IMR-90 (cell line): ENCODE measurements around the gene CDKL5. TPM values are rescaled to one million over a fixed set of nuclear protein-coding genes. Genes with fewer than 3 reads are reported as not detected.

Experiments used
- ATAC-seq: fragments of 200-7000 bp; cut with Tn5 transposase; 2 replicates; pipeline ENCODE4 v1.9.1; 2020; ENCODE audit warnings: low read depth, mild to moderate bottlenecking, moderate library complexity
- BruUV-seq: library from RNA; stranded (reverse); fragments of 400-500 nt; replicated peaks from 2 replicates; lab custom pipeline; 2021; lab: Mats Ljungman, UMichigan
- CTCF ChIA-PET: fragments of 300-600 bp; formaldehyde crosslinking; extraction: SDS; loops from one replicate; lab custom pipeline; 2021; ENCODE audit warnings: antibody characterized with exemption; lab: Yijun Ruan, JAX
- POLR2A ChIA-PET: fragments of 300-600 bp; sonication (Branson Sonifier 250); formaldehyde crosslinking; loops from one replicate; lab custom pipeline; 2022; ENCODE audit warnings: antibody characterized with exemption; ENCODE audit not compliant: unreplicated experiment; lab: Charles Lee
- DNase-seq: peaks from one replicate; pipeline ENCODE4 v3.0.0; 2013
- H2AFZ ChIP-seq: replicated peaks from 2 replicates; pipeline ENCODE3; 2013; ENCODE audit warnings: low read length, mild to moderate bottlenecking; ENCODE audit not compliant: poor library complexity
- H2AK5ac ChIP-seq: 2 replicates; pipeline ENCODE4 v1.6.1; 2013; ENCODE audit warnings: low read depth, low read length, inconsistent platforms
- H2AK9ac ChIP-seq: replicated peaks from 2 replicates; pipeline ENCODE3; 2013; ENCODE audit warnings: mild to moderate bottlenecking, low read depth, low read length, moderate library complexity; ENCODE audit not compliant: poor library complexity
- H2BK120ac ChIP-seq: 2 replicates; pipeline ENCODE4 v1.6.1; 2013; ENCODE audit warnings: low read depth, low read length, inconsistent platforms
- H2BK15ac ChIP-seq: 3 replicates; pipeline ENCODE4 v1.6.1; 2013; ENCODE audit warnings: low read depth, low read length, inconsistent platforms
- H2BK20ac ChIP-seq: 2 replicates; pipeline ENCODE4 v1.6.1; 2013; ENCODE audit warnings: low read depth, mild to moderate bottlenecking, inconsistent platforms, low read length, moderate library complexity
- H2BK5ac ChIP-seq: 2 replicates; pipeline ENCODE4 v1.6.1; 2013; ENCODE audit warnings: mild to moderate bottlenecking, low read depth, low read length, inconsistent platforms; ENCODE audit not compliant: poor library complexity, severe bottlenecking
- H3K14ac ChIP-seq: replicated peaks from 2 replicates; pipeline ENCODE4 v1.6.1; 2013; ENCODE audit warnings: low read depth, low read length, inconsistent platforms
- H3K18ac ChIP-seq: 2 replicates; pipeline ENCODE4 v1.6.1; 2013; ENCODE audit warnings: low read depth, low read length, control low read depth
- H3K23ac ChIP-seq: 2 replicates; pipeline ENCODE4 v1.6.1; 2013; ENCODE audit warnings: low read depth, low read length, inconsistent platforms
- H3K27ac ChIP-seq: 2 replicates; pipeline ENCODE4 v1.5.1; 2013; ENCODE audit warnings: mild to moderate bottlenecking, control low read depth, low read length; ENCODE audit not compliant: insufficient read depth
- H3K27me3 ChIP-seq: 2 replicates; pipeline ENCODE4 v1.6.1; 2013; ENCODE audit warnings: low read length; ENCODE audit not compliant: control insufficient read depth, insufficient read depth
- H3K36me3 ChIP-seq: 2 replicates; pipeline ENCODE4 v1.6.1; 2013; ENCODE audit warnings: low read length, mixed read lengths; ENCODE audit not compliant: control insufficient read depth, insufficient read depth
- H3K4ac ChIP-seq: 2 replicates; pipeline ENCODE4 v1.6.1; 2013; ENCODE audit warnings: low read depth, low read length, inconsistent platforms
- H3K4me1 ChIP-seq: 2 replicates; pipeline ENCODE4 v1.6.1; 2013; ENCODE audit warnings: low read length, mixed read lengths; ENCODE audit not compliant: control insufficient read depth, insufficient read depth
- H3K4me2 ChIP-seq: 2 replicates; pipeline ENCODE4 v1.6.1; 2013; ENCODE audit warnings: low read depth, mild to moderate bottlenecking, control low read depth, low read length, moderate library complexity
- H3K4me3 ChIP-seq: 2 replicates; pipeline ENCODE4 v1.5.1; 2013; ENCODE audit warnings: low read depth, mild to moderate bottlenecking, control low read depth, low read length, moderate library complexity; ENCODE audit not compliant: insufficient read depth
- H3K56ac ChIP-seq: 2 replicates; pipeline ENCODE4 v1.6.1; 2013; ENCODE audit warnings: low read length, inconsistent platforms; ENCODE audit not compliant: insufficient read depth; ENCODE audit errors: extremely low read depth
- H3K79me1 ChIP-seq, 2 experiments: 2 replicates each; pipeline ENCODE4 v1.6.1; 2013; ENCODE audit warnings: low read length in 2 of 2, inconsistent platforms in 1 of 2, low read depth in 1 of 2
- H3K9ac ChIP-seq: 2 replicates; pipeline ENCODE4 v1.6.1; 2013; ENCODE audit warnings: low read depth, low read length, control low read depth
- H3K9me1 ChIP-seq: 2 replicates; pipeline ENCODE4 v1.6.1; 2013; ENCODE audit warnings: low read length, inconsistent platforms; ENCODE audit not compliant: insufficient read depth
- H3K9me3 ChIP-seq: 2 replicates; pipeline ENCODE4 v1.6.1; 2013; ENCODE audit warnings: low read length; ENCODE audit not compliant: control insufficient read depth, insufficient read depth
- H4K20me1 ChIP-seq: 2 replicates; pipeline ENCODE4 v1.6.1; 2013; ENCODE audit warnings: low read length, inconsistent platforms; ENCODE audit not compliant: insufficient read depth
- H4K5ac ChIP-seq: 2 replicates; pipeline ENCODE4 v1.6.1; 2013; ENCODE audit warnings: mild to moderate bottlenecking, low read depth, low read length, control low read depth
- H4K8ac ChIP-seq, 2 experiments: 2 replicates each; pipeline ENCODE4 v1.6.1; 2013; ENCODE audit warnings: low read depth in 2 of 2, low read length in 2 of 2, control low read depth in 1 of 2, inconsistent platforms in 1 of 2
- H4K91ac ChIP-seq: 2 replicates; pipeline ENCODE4 v1.6.1; 2013; ENCODE audit warnings: low read depth, low read length, inconsistent platforms; ENCODE audit not compliant: insufficient read depth
- BHLHE40 ChIP-seq: fragments of 150-350 bp; IDR thresholded peaks from 2 replicates; pipeline ENCODE4 v1.6.1; 2016; ENCODE audit warnings: mild to moderate bottlenecking, low read depth, low read length
- CEBPB ChIP-seq: IDR thresholded peaks from 2 replicates; pipeline ENCODE4 v1.6.1; 2012; ENCODE audit warnings: low read depth, low read length, improper control_type of control experiment
- CHD1 ChIP-seq: IDR thresholded peaks from 2 replicates; pipeline ENCODE4 v1.6.1; 2012; ENCODE audit warnings: low read depth, low read length, improper control_type of control experiment
- CTCF ChIP-seq: conservative IDR thresholded peaks from 2 replicates; pipeline ENCODE4 v1.5.1; 2012; ENCODE audit warnings: mild to moderate bottlenecking, low read depth, low read length, improper control_type of control experiment
- FOS ChIP-seq: fragments of 150-350 bp; IDR thresholded peaks from 2 replicates; pipeline ENCODE4 v1.6.1; 2016; ENCODE audit warnings: low read depth, low read length
- MAZ ChIP-seq: IDR thresholded peaks from 2 replicates; pipeline ENCODE4 v1.6.1; 2012; ENCODE audit warnings: low read depth, mild to moderate bottlenecking, low read length, improper control_type of control experiment, moderate library complexity, borderline replicate concordance
- NFE2L2 ChIP-seq: fragments of 150-350 bp; IDR thresholded peaks from 2 replicates; pipeline ENCODE4 v1.6.1; 2016; ENCODE audit warnings: low read depth, mild to moderate bottlenecking, low read length
- POLR2A ChIP-seq: IDR thresholded peaks from 2 replicates; pipeline ENCODE4 v1.6.1; 2012; ENCODE audit warnings: mild to moderate bottlenecking, low read depth, low read length
- RAD21 ChIP-seq: IDR thresholded peaks from 2 replicates; pipeline ENCODE4 v1.6.1; 2012; ENCODE audit warnings: low read length, improper control_type of control experiment
- RCOR1 ChIP-seq: IDR thresholded peaks from 2 replicates; pipeline ENCODE4 v1.6.1; 2012; ENCODE audit warnings: mild to moderate bottlenecking, low read length, improper control_type of control experiment; ENCODE audit not compliant: insufficient replicate concordance
- RFX5 ChIP-seq: IDR thresholded peaks from 2 replicates; pipeline ENCODE4 v1.8.0; 2012; ENCODE audit warnings: low read depth, mild to moderate bottlenecking, low read length, moderate library complexity
- WGBS, 2 experiments: methylation state at CpG; one replicate each; pipeline versions ENCODE4 v1.1.5 to v1.1.7; 2013; ENCODE audit warnings: missing lambda C conversion rate in 2 of 2; ENCODE audit not compliant: insufficient read length in 1 of 2; ENCODE audit errors: extremely low coverage in 2 of 2; 5-methylcytosine and 5-hydroxymethylcytosine counted together
- dilution Hi-C: fragments of 300-500 bp; cut with HindIII; formaldehyde crosslinking; loops from one replicate; pipeline ENCODE4 v1.14.3; 2018; ENCODE audit warnings: low sequenced_read_pairs; ENCODE audit not compliant: unreplicated experiment
- in situ Hi-C: fragments of 300-500 bp; cut with MboI; formaldehyde crosslinking; loops from 3 replicates; pipeline ENCODE4 v1.14.3; 2019; ENCODE audit warnings: low sequenced_read_pairs, inconsistent platforms, mixed read lengths
- intact Hi-C: fragments of 100-400 bp; cut with micrococcal nuclease; formaldehyde crosslinking; loops from 2 replicates; pipeline ENCODE4 v1.10.0; 2022
- polyA plus RNA-seq, 3 experiments: library from polyadenylated mRNA; depleted of rRNA; stranded (reverse); fragments of >200 nt; gene quantifications; 2 replicates each; pipeline ENCODE4 v1.2.3, GENCODE V29; 2012; ENCODE audit warnings: low replicate concordance in 1 of 3
- total RNA-seq: library from RNA; depleted of rRNA; stranded (reverse); fragments of >200 nt; gene quantifications from 2 replicates; pipeline ENCODE4 v1.2.3, GENCODE V29; 2012
- TF ChIP-seq, protein P1 (sequence below): fragments of 150-350 bp; IDR thresholded peaks from 2 replicates; pipeline ENCODE4 v1.6.1; 2016; ENCODE audit warnings: low read depth, mild to moderate bottlenecking, low read length, moderate library complexity, borderline replicate concordance

The CDKL5 gene
- total and polyA plus RNA-seq, 2 of the 4 experiments (the other 2 are of a cell fraction), result 3.5 to 9.7 TPM

DNA sequence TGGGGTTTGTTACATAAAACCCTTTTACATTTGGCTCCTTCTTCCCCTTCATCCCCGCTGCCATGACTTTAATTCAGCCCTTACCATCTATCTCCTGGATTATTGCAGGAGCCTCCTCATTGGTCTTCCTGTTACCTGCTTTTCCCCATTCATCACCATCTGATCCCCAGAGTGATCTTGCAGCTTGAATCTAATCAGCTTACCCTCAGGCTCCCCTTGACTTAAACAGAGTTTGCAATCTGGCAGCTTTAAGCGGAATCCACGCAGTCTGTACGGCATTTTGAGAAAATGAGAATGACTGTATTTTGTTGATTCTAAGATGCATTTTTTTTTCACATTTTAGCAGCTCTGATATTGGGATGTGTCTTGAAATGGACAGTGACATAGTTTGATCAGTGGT lies 267.1 kb downstream of the CDKL5 start:
- no peak overlapping the region for H2AK9ac ChIP-seq
- no peaks in the 10 kb centered on the region for H3K79me1 ChIP-seq
- H3K9me1 ChIP-seq, result no peaks in the 10 kb centered on the region
- no peak overlapping the region for H4K5ac ChIP-seq
- no peak overlapping the region for H3K4ac ChIP-seq
- peaks cover 3% of the 10 kb centered on the region; the same call in 1 of the 2 replicates for H3K27me3 ChIP-seq
- no peaks in the 10 kb centered on the region for H3K4me1 ChIP-seq
- no peak overlapping the region for H2BK120ac ChIP-seq
- no peak overlapping the region for H2BK15ac ChIP-seq
- dilution Hi-C loops, result no loop called here
- ChIA-PET POLR2A (no interaction called here), CTCF (no interaction called here)
- no peak overlapping the region for H3K18ac ChIP-seq
- H3K9ac ChIP-seq, result no peak overlapping the region
- H4K20me1 ChIP-seq, result no peaks in the 10 kb centered on the region
- no peak overlapping the region for H2AFZ ChIP-seq
- H3K27ac ChIP-seq, result no peak overlapping the region
- H3K56ac ChIP-seq, result no peak overlapping the region
- no peak overlapping the region for H4K91ac ChIP-seq
- BruUV-seq, result no TSS peak
- no peak overlapping the region for H3K14ac ChIP-seq
- no peak overlapping the region for H3K4me3 ChIP-seq
- H3K4me2 ChIP-seq, result no peak overlapping the region
- 25% methylated on average over 1 of the region's 4 CpGs; no CpG with 5 or more reads in 1 of the 2 experiments for WGBS, 2 experiments
- no peak overlapping the region for H3K23ac ChIP-seq
- DNase-seq, result no peak
- intact Hi-C loops, result no loop called here
- H4K8ac ChIP-seq, result no peak overlapping the region
- no peaks in the 10 kb centered on the region for H3K36me3 ChIP-seq
- H2BK20ac ChIP-seq, result no peak overlapping the region
- TF ChIP-seq RAD21 (no peak), RCOR1 (no peak), POLR2A (no peak), FOS (no peak), CTCF (no peak), CHD1 (no peak), BHLHE40 (no peak), RFX5 (no peak), CEBPB (no peak), MAZ (no peak), NFE2L2 (no peak)
- TF ChIP-seq, protein P1, sequence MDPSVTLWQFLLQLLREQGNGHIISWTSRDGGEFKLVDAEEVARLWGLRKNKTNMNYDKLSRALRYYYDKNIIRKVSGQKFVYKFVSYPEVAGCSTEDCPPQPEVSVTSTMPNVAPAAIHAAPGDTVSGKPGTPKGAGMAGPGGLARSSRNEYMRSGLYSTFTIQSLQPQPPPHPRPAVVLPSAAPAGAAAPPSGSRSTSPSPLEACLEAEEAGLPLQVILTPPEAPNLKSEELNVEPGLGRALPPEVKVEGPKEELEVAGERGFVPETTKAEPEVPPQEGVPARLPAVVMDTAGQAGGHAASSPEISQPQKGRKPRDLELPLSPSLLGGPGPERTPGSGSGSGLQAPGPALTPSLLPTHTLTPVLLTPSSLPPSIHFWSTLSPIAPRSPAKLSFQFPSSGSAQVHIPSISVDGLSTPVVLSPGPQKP, result no peak
- in situ Hi-C loops, result no loop called here
- no peak overlapping the region for H2AK5ac ChIP-seq
- peaks cover 3% of the 10 kb centered on the region; the same call in 1 of the 2 replicates for H3K9me3 ChIP-seq
- no peak overlapping the region for H2BK5ac ChIP-seq
- no peak for ATAC-seq
